Measurements from ENCODE around the gene LRTM2. TPM values are rescaled to one million over a fixed set of nuclear protein-coding genes. Genes with fewer than 3 reads are reported as not detected.

The LRTM2 gene
- total RNA-seq, 1 donor from 2014 or later: not detected

GRCh38 chr12:1838205-1838993, 18.0 kb downstream of the LRTM2 start:
- H3K27me3 Mint-ChIP-seq: peaks cover 12% of the 10 kb centered on the region
- ChIA-PET CTCF (interaction anchor here (1.1 kb wide), 1 partner anchor 102 kb away, joined by 4 read pairs; no protein-coding TSS in a partner anchor), POLR2A (no interaction called here)
- ATAC-seq (ENCODE audit: low read depth): no peak
- H3K4me1 Mint-ChIP-seq: peaks cover 30% of the 10 kb centered on the region
- no peaks in the 10 kb centered on the region for H3K9me3 Mint-ChIP-seq
- no peak overlapping the region for H3K4me3 Mint-ChIP-seq
- intact Hi-C loops (cut with micrococcal nuclease): no loop called here
- no peaks in the 10 kb centered on the region for H3K36me3 Mint-ChIP-seq (ENCODE audit: low read depth)
- no peak for TF ChIP-seq CTCF (IDR thresholded peaks at IDR 0.05)
- H3K27ac Mint-ChIP-seq: no peak overlapping the region
- no peak for DNase-seq

- ChIA-PET POLR2A (no interaction called here), CTCF (interaction anchor here (1.1 kb wide), 1 partner anchor 101 kb away, joined by 4 read pairs; no protein-coding TSS in a partner anchor)
- no peaks in the 10 kb centered on the region for H3K36me3 Mint-ChIP-seq (ENCODE audit: low read depth)
- DNase-seq (no peak), ATAC-seq (ENCODE audit: low read depth) (no peak)
- intact Hi-C loops (cut with micrococcal nuclease): no loop called here
- H3K27ac Mint-ChIP-seq: no peak overlapping the region
- TF ChIP-seq CTCF (IDR thresholded peaks at IDR 0.05): no peak
- H3K9me3 Mint-ChIP-seq: no peaks in the 10 kb centered on the region
- no peak overlapping the region for H3K4me3 Mint-ChIP-seq
- peaks cover 6% of the 10 kb centered on the region for H3K27me3 Mint-ChIP-seq
- H3K4me1 Mint-ChIP-seq: peaks cover 30% of the 10 kb centered on the region
Measured at GRCh38 chr12:1838994-1839365, 18.6 kb downstream of the LRTM2 start.

DNA sequence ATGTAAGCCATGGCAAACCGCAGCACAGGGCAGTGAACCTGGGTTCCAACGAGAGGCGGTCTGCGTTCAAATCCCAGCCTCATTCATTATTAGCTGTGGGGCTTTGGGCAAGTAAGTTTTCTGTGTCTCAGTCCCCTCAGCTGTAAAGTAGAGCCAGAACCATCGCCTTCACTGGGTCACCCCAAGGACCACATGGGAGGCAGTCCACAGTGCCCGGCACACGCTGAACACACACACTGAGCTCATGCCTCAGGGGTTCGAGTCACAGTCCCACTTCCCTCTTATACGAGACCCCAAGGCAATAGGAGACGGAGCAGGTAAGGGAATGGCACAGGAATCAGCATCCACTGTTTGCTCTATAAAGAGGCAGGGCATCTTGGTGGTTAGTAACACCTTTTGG, 19.1 kb downstream of the LRTM2 start:
- Mint-ChIP-seq H3K27me3 (peaks cover 4% of the 10 kb centered on the region), H3K36me3 (ENCODE audit: low read depth) (no peaks in the 10 kb centered on the region), H3K4me3 (no peak overlapping the region), H3K27ac (no peak overlapping the region), H3K4me1 (peaks cover 30% of the 10 kb centered on the region), H3K9me3 (no peaks in the 10 kb centered on the region)
- ATAC-seq (ENCODE audit: low read depth): no peak
- intact Hi-C loops (cut with micrococcal nuclease): no loop called here
- POLR2A ChIA-PET: no interaction called here
- CTCF ChIA-PET: interaction anchor here (1.1 kb wide), 1 partner anchor 101 kb away, joined by 4 read pairs; no protein-coding TSS in a partner anchor
- DNase-seq: no peak
- TF ChIP-seq CTCF (IDR thresholded peaks at IDR 0.05): no peak

- POLR2A ChIA-PET: no interaction called here
- Mint-ChIP-seq H3K4me3 (no peak overlapping the region), H3K27ac (no peak overlapping the region), H3K4me1 (peaks cover 34% of the 10 kb centered on the region), H3K9me3 (no peaks in the 10 kb centered on the region), H3K27me3 (peaks cover 3% of the 10 kb centered on the region), H3K36me3 (ENCODE audit: low read depth) (no peaks in the 10 kb centered on the region)
- CTCF ChIA-PET: no interaction called here
- ATAC-seq (ENCODE audit: low read depth) (no peak), DNase-seq (no peak)
- TF ChIP-seq CTCF (IDR thresholded peaks at IDR 0.05): no peak
- intact Hi-C loops (cut with micrococcal nuclease): no loop called here
Measured at GRCh38 chr12:1839956-1840951, 19.9 kb downstream of the LRTM2 start.

DNA sequence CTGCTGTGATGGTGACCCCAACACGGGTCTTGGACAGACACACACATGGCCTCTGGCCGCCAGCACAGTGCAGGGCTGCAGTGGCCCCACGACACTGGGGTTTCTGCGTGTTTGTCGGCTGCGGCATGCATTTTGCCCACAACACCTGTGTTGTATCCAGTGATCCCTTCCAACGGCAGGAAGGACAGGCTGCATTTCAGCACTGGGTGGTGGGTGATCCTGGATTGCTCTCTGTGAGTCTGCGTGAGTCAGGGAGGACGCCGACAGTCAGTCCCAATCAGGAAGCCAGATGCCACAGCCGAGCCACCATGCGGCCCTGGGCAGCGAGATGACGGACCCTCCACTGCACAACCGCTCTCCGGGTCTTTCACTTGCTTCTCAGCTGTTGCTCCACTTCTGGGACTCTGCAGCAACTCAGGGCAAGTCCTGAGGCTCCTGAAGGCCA, 20.6 kb downstream of the LRTM2 start:
- TF ChIP-seq CTCF (IDR thresholded peaks at IDR 0.05): no peak
- Mint-ChIP-seq H3K27ac (no peak overlapping the region), H3K9me3 (no peaks in the 10 kb centered on the region), H3K4me1 (peaks cover 34% of the 10 kb centered on the region), H3K4me3 (no peak overlapping the region), H3K36me3 (ENCODE audit: low read depth) (no peaks in the 10 kb centered on the region), H3K27me3 (peaks cover 6% of the 10 kb centered on the region)
- CTCF ChIA-PET: no interaction called here
- DNase-seq (no peak), ATAC-seq (ENCODE audit: low read depth) (no peak)
- POLR2A ChIA-PET: no interaction called here
- intact Hi-C loops (cut with micrococcal nuclease): no loop called here

Measured in activated B cell treated with CpG ODN at 0.5 μM for 24 hours (primary cell).